Right cardiac atrium (tissue), 5 donors: Measurements from ENCODE around the gene MAN1C1. TPM values are rescaled to one million over a fixed set of nuclear protein-coding genes. Genes with fewer than 3 reads are reported as not detected.

Source experiments
- ATAC-seq, 2 donors: fragments of 200-7000 bp; cut with Tn5 transposase; one replicate each; pipeline versions ENCODE4 v1.8.0 to v1.9.1; 2020; ENCODE audit warnings: moderate library complexity in 2 of 2, mild to moderate bottlenecking in 1 of 2
- DNase-seq, 3 donors: peaks; one replicate each; pipeline ENCODE4 v3.0.0-alpha.2; 2020
- H3K27ac ChIP-seq: one replicate; pipeline ENCODE4 v1.5.1; 2013; ENCODE audit warnings: mild to moderate bottlenecking, low read length, control low read depth, moderate library complexity
- H3K27me3 ChIP-seq: one replicate; pipeline ENCODE4 v1.6.1; 2013; ENCODE audit not compliant: control insufficient read depth, insufficient read depth
- H3K4me1 ChIP-seq: one replicate; pipeline ENCODE4 v1.6.1; 2013; ENCODE audit warnings: low read length; ENCODE audit not compliant: control insufficient read depth, insufficient read depth
- H3K4me3 ChIP-seq: one replicate; pipeline ENCODE4 v1.5.1; 2013; ENCODE audit warnings: low read length, control low read depth
- H3K9me3 ChIP-seq: one replicate; pipeline ENCODE4 v1.6.1; 2013; ENCODE audit warnings: low read length; ENCODE audit not compliant: control insufficient read depth
- WGBS: extraction: QIAGEN DNeasy Blood & Tissue Kit; methylation state at CpG from one replicate; pipeline ENCODE4 v1.1.7; 2013; 5-methylcytosine and 5-hydroxymethylcytosine counted together
- intact Hi-C, 4 donors: fragments of 100-400 bp; cut with DNase I; formaldehyde crosslinking; loops; one replicate each; pipeline versions ENCODE4 v1.11.0 to v1.14.0; 2022 to 2023
- polyA plus RNA-seq: library from polyadenylated mRNA; stranded (reverse); fragments of 200-250 nt; gene quantifications from one replicate; pipeline ENCODE4 v1.2.3, GENCODE V29; 2013
- total RNA-seq, 4 donors: library from RNA; stranded (reverse); fragmentation: NEBNext Ultra II Directional; extraction: Animal tissue kit (Norgen Biotek cat#: 25700); gene quantifications; one replicate each; pipeline ENCODE4 v1.2.1, GENCODE V29; 2021
- donor health status: healthy with polysubstance abuse.
- donor health status: DM: no; HTN: yes; CAD: no.
- donor health status: DM: no; HTN: no; CAD: no.
- donor health status: DM: no; HTN: yes; CAD: no; lungs with severe emphysema.
- donor health status: DM: yes; HTN: yes; CAD: no.

Gene MAN1C1
- total and polyA plus RNA-seq, 5 donors = 9.1 to 15.7 (median 11.7) TPM

- ATAC-seq (peak in 1 of 2 donors; percentile 48), DNase-seq (peak; percentile 52 to 74 (median 74))
- no peaks in the 10 kb centered on the region for H3K4me1 ChIP-seq
- intact Hi-C loops = no loop called here
- WGBS = 37% methylated on average over 18 of the region's 18 CpGs
- no peak overlapping the region for H3K27ac ChIP-seq
- H3K27me3 ChIP-seq = no peaks in the 10 kb centered on the region
- no peak overlapping the region for H3K4me3 ChIP-seq
- H3K9me3 ChIP-seq = no peaks in the 10 kb centered on the region
These were observed 43.6 kb upstream of the MAN1C1 start for GRCh38 chr1:25572708-25573590.

GRCh38 chr1:25573591-25573930 is 43.0 kb upstream of the MAN1C1 start:
- no peaks in the 10 kb centered on the region for H3K27me3 ChIP-seq
- H3K4me1 ChIP-seq = no peaks in the 10 kb centered on the region
- no peak overlapping the region for H3K4me3 ChIP-seq
- intact Hi-C loops = no loop called here
- DNase-seq (peak in 1 of 3 donors; percentile 12), ATAC-seq (no peak)
- H3K9me3 ChIP-seq = no peaks in the 10 kb centered on the region
- 80% methylated on average over 9 of the region's 9 CpGs for WGBS
- H3K27ac ChIP-seq = no peak overlapping the region

- no peak overlapping the region for H3K27ac ChIP-seq
- 87% methylated on average over 8 of the region's 8 CpGs for WGBS
- no peak for ATAC-seq
These were observed 42.6 kb upstream of the MAN1C1 start for GRCh38 chr1:25573961-25574360.

GRCh38 chr1:25575191-25575590 is 41.4 kb upstream of the MAN1C1 start:
- Histone ChIP-seq H3K27ac (no peak overlapping the region), H3K4me1 (no peaks in the 10 kb centered on the region), H3K27me3 (no peaks in the 10 kb centered on the region), H3K4me3 (no peak overlapping the region), H3K9me3 (no peaks in the 10 kb centered on the region)
- intact Hi-C loops = no loop called here
- ATAC-seq (no peak), DNase-seq (no peak)
- WGBS = 96% methylated on average over 2 of the region's 2 CpGs

More at GRCh38 chr1:25573961-25574360, 42.6 kb upstream of the MAN1C1 start:
- no peaks in the 10 kb centered on the region for H3K4me1 ChIP-seq
- no peaks in the 10 kb centered on the region for H3K27me3 ChIP-seq
- no peaks in the 10 kb centered on the region for H3K9me3 ChIP-seq
- intact Hi-C loops = no loop called here
- H3K4me3 ChIP-seq = no peak overlapping the region
- DNase-seq = peak in 1 of 3 donors; percentile 9

GRCh38 chr1:25576459-25577133 is 40.0 kb upstream of the MAN1C1 start:
- Histone ChIP-seq H3K9me3 (no peaks in the 10 kb centered on the region), H3K27ac (no peak overlapping the region), H3K4me1 (no peaks in the 10 kb centered on the region), H3K4me3 (no peak overlapping the region), H3K27me3 (no peaks in the 10 kb centered on the region)
- 94% methylated on average over 18 of the region's 18 CpGs for WGBS
- ATAC-seq (no peak), DNase-seq (no peak)
- intact Hi-C loops = no loop called here

- H3K9me3 ChIP-seq = no peaks in the 10 kb centered on the region
- no peak overlapping the region for H3K27ac ChIP-seq
- 83% methylated on average over 21 of the region's 21 CpGs for WGBS
- no peak for ATAC-seq
- DNase-seq = no peak
- H3K27me3 ChIP-seq = no peaks in the 10 kb centered on the region
- H3K4me1 ChIP-seq = no peaks in the 10 kb centered on the region
- intact Hi-C loops = no loop called here
- H3K4me3 ChIP-seq = no peak overlapping the region
These were observed 39.3 kb upstream of the MAN1C1 start for GRCh38 chr1:25577134-25577920.

GRCh38 chr1:25579292-25580252 is 37.0 kb upstream of the MAN1C1 start:
- WGBS = 69% methylated on average over 19 of the region's 19 CpGs
- intact Hi-C loops = no loop called here
- ATAC-seq = no peak

GRCh38 chr1:25580927-25581326 is 35.7 kb upstream of the MAN1C1 start:
- no peak overlapping the region for H3K27ac ChIP-seq
- 65% methylated on average over 6 of the region's 6 CpGs for WGBS
- intact Hi-C loops = no loop called here
- H3K4me1 ChIP-seq = no peaks in the 10 kb centered on the region
- no peaks in the 10 kb centered on the region for H3K9me3 ChIP-seq
- ATAC-seq (no peak), DNase-seq (no peak)
- no peaks in the 10 kb centered on the region for H3K27me3 ChIP-seq
- H3K4me3 ChIP-seq = no peak overlapping the region

More at GRCh38 chr1:25579292-25580252, 37.0 kb upstream of the MAN1C1 start:
- no peak for DNase-seq
- Histone ChIP-seq H3K27ac (no peak overlapping the region), H3K4me1 (no peaks in the 10 kb centered on the region), H3K9me3 (no peaks in the 10 kb centered on the region), H3K27me3 (no peaks in the 10 kb centered on the region), H3K4me3 (no peak overlapping the region)

GRCh38 chr1:25581764-25582163 is 34.8 kb upstream of the MAN1C1 start:
- ATAC-seq (peak in 1 of 2 donors; percentile 35), DNase-seq (peak in 2 of 3 donors; percentile 41 to 68)
- Histone ChIP-seq H3K27ac (no peak overlapping the region), H3K4me1 (no peaks in the 10 kb centered on the region), H3K27me3 (no peaks in the 10 kb centered on the region), H3K9me3 (no peaks in the 10 kb centered on the region), H3K4me3 (no peak overlapping the region)
- WGBS = 65% methylated on average over 5 of the region's 5 CpGs
- intact Hi-C loops = no loop called here
